Raji (cell line): ENCODE data around the gene SLC5A10.

Experiments used
- POLR2A ChIP-seq: IDR thresholded peaks from 2 replicates; pipeline ENCODE4 v1.6.1; 2011; ENCODE audit warnings: low read depth, low read length, control low read depth; ENCODE audit not compliant: insufficient read depth

The SLC5A10 gene

GRCh38 chr17:18951941-18952842, at the start of gene SLC5A10:
SLC5A10 (plus strand) TSS chr17:18952165; CDS start chr17:18952206, 41 bp downstream.
- TF ChIP-seq POLR2A: no peak

DNA sequence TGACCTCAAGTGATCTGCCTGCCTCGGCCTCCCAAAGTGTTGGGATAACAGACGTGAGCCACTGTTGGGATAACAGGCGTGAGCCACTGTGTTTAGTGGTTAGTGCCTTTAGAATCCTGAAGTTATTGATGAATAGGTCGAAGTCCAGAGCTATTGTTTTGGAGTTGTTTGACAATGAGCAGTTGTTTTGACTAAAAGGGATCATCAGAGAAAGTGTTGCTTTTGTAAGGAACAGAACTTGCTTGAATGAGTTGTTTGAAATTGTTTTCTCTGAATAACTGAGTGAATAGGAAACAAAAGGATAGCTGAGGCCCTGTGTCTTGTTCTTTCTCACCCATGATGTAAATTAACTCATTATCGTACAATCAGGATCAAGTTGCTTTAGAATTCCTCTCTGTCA, 47.5 kb upstream of the SLC5A10 start:
- TF ChIP-seq POLR2A: no peak

DNA sequence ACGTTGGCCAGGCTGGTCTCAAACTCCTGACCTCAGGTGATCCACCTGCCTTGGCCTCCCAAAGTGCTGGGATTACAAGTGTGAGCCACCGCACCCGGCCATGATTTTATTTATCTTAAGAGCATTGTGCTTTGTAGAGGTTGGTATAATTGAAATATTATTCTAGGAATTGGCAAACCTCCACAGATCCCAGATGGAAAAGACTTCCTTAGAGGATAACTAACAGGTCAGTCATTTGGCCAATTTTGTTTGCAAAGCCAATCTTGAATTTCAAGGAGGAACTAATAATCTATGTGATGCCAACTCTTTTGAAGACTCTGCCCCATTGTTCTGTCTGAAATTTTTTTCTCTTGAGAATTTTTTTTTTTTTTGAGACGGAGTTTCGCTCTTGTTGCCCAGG, 46.7 kb upstream of the SLC5A10 start:
- no peak for TF ChIP-seq POLR2A

GRCh38 chr17:18910326-18910725, 41.6 kb upstream of the SLC5A10 start:
- no peak for TF ChIP-seq POLR2A

DNA sequence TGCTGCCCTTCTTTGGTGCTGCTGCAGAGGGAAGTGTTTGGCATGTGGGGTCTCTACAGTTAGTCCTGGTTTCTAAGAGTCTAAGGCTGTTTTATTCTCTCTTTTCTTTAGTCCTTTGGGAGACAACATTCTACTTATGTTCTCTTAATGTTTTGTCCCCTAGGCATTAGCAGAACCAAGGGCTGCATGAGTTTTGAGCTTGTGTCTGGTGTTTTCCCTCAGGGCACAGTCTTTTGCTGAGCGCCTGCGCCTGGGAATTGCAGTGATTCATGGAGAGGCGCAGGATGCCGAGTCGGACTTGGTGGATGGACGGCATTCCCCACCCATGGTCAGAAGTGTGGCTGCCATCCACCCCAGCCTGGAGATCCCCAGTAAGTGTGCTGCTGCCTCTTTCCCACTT, 41.1 kb upstream of the SLC5A10 start:
- TF ChIP-seq POLR2A: no peak

DNA sequence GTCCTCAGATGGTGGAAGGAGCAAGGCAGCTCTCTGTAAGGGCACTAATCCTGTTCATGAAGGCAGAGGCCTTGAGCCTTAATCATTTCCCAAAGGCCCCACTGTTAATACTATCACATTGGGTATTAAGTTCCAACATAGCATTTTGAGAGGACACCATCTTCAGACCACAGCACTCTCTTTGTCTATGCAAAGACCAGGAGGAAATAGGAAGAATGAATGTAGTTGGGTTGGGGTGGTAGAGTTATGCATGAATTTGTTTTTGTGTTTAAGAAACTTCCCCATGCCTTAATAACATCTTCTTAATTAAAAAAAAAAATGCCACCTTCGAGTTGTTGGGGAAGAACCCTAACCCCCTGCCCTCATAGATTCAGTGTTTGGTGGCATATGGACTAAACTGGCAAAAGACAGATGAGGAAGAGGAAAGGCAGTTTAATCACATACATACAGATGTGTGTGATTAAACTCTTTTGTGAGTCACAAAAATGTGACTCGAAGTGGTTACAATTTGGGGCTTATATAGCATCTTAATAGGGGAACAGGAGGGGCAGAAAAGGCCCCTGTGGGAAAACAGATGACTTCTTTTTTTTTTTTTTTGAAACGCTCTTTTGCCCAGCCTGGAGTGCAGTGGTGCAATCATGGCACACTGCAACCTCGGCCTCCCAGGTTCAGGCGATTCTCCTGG, 35.0 kb upstream of the SLC5A10 start:
- peak; percentile 24; the same call in 1 of the 2 replicates for TF ChIP-seq POLR2A

DNA sequence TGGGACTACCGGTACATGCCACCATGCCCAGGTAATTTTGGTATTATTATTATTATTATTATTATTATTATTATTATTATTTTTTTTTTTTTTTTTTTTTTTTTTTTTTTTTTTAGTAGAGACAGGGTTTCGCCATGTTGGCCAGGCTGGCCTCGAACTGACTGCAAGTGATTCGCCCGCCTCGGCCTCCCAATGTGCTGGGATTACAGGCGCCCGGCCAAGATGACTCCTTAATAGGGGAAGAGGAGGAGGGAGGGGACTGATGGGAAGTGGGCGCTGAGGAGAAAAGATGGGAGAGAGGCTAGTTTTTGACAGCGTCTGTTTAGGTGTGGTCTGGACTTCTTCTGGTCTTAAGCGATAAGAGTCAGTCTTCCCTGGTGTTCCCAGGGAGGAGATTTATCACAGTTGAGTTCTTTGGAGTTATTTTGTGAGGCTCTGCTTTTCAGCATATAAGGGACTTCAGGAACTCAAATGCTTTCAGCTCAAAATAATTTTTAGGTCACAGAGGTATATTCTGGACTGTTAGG, 34.4 kb upstream of the SLC5A10 start:
- no peak for TF ChIP-seq POLR2A

GRCh38 chr17:18919963-18920362, 32.0 kb upstream of the SLC5A10 start:
- TF ChIP-seq POLR2A: no peak

DNA sequence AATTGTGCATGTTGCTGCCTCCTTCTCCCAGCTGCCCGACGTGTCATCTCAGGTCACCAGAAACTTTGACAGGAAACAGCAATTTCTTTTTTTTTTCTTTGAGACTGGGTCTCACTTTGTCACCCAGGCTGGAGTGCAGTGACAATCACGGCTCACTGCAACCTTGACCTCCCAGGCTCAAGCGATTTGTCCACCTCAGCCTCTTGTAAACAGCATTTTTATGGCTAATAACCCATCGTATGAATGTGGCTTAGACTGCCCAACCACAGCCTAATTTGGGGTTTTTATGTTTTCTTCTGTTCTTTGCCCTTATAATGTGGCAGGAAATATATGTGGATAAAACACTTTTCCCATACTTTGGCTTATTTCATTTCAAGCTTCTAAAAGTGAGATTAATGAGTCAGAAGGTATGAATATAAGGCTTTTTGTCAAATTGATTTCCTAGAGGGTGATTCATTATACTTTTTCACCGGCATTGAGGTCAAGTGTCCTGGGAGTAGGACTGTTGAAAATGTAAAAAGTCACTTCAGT, 31.0 kb upstream of the SLC5A10 start:
- TF ChIP-seq POLR2A: peak; percentile 42; the same call in 1 of the 2 replicates

DNA sequence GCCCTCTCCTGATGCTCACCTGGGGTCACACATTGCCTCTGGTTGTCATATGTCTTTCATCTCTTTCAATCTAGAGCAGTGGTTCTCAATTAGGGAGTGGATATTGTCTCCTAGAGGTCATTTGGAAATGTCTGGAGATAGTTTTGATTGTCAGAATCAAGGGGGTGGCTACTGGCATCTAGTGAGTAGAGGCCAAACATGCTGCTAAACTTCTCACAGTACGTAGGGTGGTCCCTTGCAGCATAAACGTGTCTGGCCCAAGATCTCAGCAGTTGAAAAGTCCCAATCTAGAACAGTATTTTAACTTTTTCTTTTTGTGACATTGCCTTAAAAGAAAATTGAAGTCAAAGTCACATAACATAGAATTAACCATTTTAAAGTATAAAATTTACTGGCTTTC, 30.5 kb upstream of the SLC5A10 start:
- no peak for TF ChIP-seq POLR2A

GRCh38 chr17:18921912-18922451, 30.0 kb upstream of the SLC5A10 start:
- TF ChIP-seq POLR2A: no peak

- TF ChIP-seq POLR2A: no peak
Measured at GRCh38 chr17:18925187-18925586, 26.8 kb upstream of the SLC5A10 start.

DNA sequence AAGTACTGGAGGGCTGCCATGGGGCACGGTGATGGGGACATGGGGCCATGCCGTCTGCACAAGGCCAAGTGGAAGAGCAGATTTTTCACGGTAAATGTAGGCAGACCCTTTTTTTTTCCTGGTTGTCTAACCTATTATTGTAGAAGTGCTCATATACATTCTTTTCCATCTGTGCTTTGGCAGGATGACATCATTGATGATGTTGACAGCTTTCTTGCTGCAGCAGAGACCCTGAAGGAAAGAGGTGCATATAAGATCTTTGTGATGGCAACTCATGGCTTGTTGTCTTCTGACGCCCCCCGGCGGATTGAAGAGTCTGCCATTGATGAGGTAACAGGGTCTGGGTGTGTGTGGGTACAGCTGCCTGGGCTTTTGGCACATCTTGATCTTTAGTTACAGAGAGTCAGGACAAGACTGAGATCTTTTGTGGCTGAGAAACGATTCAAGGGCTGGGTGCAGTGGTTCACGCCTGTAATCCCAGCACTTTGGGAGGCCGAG, 23.3 kb upstream of the SLC5A10 start:
- no peak for TF ChIP-seq POLR2A

DNA sequence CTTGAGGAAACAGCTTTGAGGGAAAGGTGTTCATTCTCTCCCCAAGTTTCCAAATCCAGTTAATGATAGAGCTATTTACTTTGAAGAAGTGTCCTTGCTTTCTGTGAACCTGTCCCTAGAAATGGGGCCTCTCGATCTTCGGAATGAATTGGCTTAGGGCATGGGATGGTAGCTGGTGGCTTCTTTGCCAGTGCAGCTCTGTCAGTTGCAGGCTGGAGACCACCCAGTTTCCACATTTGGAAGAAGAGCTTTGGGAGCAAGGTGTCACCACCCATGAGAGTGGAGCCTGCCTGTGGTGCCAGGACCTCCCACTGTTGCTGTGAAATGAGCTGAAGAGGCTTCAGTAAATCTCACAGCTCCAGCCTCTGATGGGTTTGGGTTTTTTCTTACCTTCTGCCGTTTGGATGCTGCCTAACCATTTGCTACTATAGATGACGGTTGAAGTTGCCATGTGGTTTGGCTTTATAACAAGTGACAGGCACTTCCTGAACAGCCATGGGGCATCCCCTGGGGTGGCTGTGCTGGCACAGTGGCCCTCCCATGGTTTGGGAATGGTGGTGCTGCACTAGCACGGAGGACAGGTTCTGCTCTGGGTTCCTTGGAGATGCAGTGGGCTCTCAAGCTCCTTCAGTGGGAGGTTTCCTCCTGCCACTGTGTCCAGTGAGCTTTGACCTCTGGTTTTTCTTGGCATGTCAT, 19.5 kb upstream of the SLC5A10 start:
- no peak for TF ChIP-seq POLR2A
